ENCODE measurements around the gene COQ4.

The COQ4 gene

DNA sequence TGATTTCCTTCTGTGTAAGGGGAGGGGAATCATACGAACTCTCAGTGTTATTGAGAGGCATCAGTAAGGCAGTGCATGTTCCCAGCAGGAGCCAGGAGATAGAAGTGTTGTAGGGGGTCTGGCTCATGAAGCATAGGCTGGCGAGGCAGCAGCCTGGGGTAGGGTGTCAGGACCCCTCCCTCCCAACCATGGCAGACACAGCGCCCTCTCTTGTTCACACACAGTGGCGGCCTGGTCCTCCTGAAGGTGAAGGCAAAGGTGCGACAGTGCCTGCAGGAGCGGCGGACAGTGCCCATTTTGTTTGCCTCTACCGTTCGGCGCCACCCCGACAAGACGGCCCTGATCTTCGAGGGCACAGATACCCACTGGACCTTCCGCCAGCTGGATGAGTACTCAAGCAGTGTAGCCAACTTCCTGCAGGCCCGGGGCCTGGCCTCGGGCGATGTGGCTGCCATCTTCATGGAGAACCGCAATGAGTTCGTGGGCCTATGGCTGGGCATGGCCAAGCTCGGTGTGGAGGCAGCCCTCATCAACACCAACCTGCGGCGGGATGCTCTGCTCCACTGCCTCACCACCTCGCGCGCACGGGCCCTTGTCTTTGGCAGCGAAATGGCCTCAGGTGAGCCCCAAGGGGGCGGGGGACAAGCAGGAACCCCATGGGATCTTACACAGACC is 22.4 kb downstream of the COQ4 start:
- CTCF ChIA-PET: interaction anchor here (1.0 to 13.1 kb wide), 3 partner anchors 10 to 92 kb away, joined by 3 to 127 read pairs (median 3); no protein-coding TSS in a partner anchor

GRCh38 chr9:128349125-128349524 is 26.5 kb downstream of the COQ4 start:
- ChIA-PET CTCF (interaction anchor here (1.0 to 13.1 kb wide), 3 partner anchors 8 to 38 kb away, joined by 3 to 127 read pairs (median 4); no protein-coding TSS in a partner anchor), POLR2A (no interaction called here)
- TF ChIP-seq CTCF (IDR thresholded peaks at IDR 0.05; ENCODE audit: control extremely low read depth, extremely low read depth, low read depth, missing control alignments): no peak

More for the DNA sequence above, 22.4 kb downstream of the COQ4 start:
- POLR2A ChIA-PET: no interaction called here
- no peak for TF ChIP-seq CTCF (IDR thresholded peaks at IDR 0.05; ENCODE audit: control extremely low read depth, extremely low read depth, low read depth, missing control alignments)
- DNase-seq (ENCODE audit: extremely low spot score): no peak

GRCh38 chr9:128349772-128350171 is 27.1 kb downstream of the COQ4 start:
- POLR2A ChIA-PET: no interaction called here
- DNase-seq (ENCODE audit: extremely low spot score): no peak
- CTCF ChIA-PET: interaction anchor here (1.0 to 13.1 kb wide), 2 partner anchors 8 to 11 kb away, joined by 4 to 127 read pairs; no protein-coding TSS in a partner anchor
- TF ChIP-seq CTCF (IDR thresholded peaks at IDR 0.05; ENCODE audit: control extremely low read depth, extremely low read depth, low read depth, missing control alignments): no peak

More at GRCh38 chr9:128349125-128349524, 26.5 kb downstream of the COQ4 start:
- no peak for DNase-seq (ENCODE audit: extremely low spot score)

DNA sequence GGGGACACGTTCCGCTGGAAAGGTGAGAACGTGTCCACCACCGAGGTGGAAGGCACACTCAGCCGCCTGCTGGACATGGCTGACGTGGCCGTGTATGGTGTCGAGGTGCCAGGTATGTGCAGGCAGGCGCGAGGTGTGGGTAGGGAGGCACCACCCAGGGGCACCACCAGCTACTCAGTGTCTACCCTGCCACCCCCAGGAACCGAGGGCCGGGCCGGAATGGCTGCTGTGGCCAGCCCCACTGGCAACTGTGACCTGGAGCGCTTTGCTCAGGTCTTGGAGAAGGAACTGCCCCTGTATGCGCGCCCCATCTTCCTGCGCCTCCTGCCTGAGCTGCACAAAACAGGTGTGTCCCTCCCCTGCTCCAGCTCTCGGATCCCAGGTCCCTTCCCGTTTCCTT is 32.8 kb downstream of the COQ4 start:
- ChIA-PET CTCF (interaction anchor here (0.9 to 10.9 kb wide), 3 partner anchors 8 to 59 kb away, joined by 3 to 127 read pairs (median 3); partner anchors contain the start of gene URM1), POLR2A (no interaction called here)
- no peak for TF ChIP-seq CTCF (IDR thresholded peaks at IDR 0.05; ENCODE audit: control extremely low read depth, extremely low read depth, low read depth, missing control alignments)
- DNase-seq (ENCODE audit: extremely low spot score): no peak

GRCh38 chr9:128358090-128358489 is 35.5 kb downstream of the COQ4 start:
- POLR2A ChIA-PET: no interaction called here
- CTCF ChIA-PET: interaction anchor here (1.3 to 10.9 kb wide), 3 partner anchors 9 to 13 kb away, joined by 4 to 127 read pairs (median 5); partner anchors contain the start of gene URM1
- no peak for DNase-seq (ENCODE audit: extremely low spot score)
- no peak for TF ChIP-seq CTCF (IDR thresholded peaks at IDR 0.05; ENCODE audit: control extremely low read depth, extremely low read depth, low read depth, missing control alignments)

DNA sequence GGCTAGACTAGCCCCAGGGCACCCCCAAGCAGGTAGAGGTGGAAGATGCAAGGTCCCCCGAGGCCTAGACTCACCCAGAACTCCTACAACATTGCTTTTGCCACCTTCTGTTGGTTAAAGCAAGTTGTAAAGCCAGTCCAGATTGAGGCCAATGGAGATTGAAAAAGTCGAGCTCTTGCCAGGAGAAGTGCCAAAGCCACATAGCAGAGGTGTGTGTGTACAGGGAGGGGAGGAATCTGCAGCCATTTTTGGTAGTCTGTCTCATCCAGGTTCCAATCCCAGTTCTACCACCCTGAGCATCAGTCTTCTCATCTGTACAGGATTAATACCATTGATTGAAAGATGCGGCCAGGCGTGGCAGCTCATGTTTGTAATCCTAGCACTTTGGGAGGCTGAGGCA is 36.2 kb downstream of the COQ4 start:
- TF ChIP-seq CTCF (IDR thresholded peaks at IDR 0.05; ENCODE audit: control extremely low read depth, extremely low read depth, low read depth, missing control alignments): no peak
- DNase-seq (ENCODE audit: extremely low spot score): no peak
- ChIA-PET CTCF (interaction anchor here (1.3 to 10.9 kb wide), 5 partner anchors 8 to 62 kb away, joined by 4 to 127 read pairs (median 49); partner anchors contain the start of genes CERCAM and URM1), POLR2A (no interaction called here)

Measured in GM10248 (cell line).